OCI-LY1 (cell line): Measurements from ENCODE around the gene KIAA1614.

ENCODE experiments used
- CTCF ChIP-seq: fragments of 200-600 bp; sonication (generic), shearing (Covaris generic); IDR thresholded peaks from 2 replicates; pipeline ENCODE4 v1.5.1; 2017; ENCODE audit warnings: mild to moderate bottlenecking, antibody characterized with exemption, low read length, moderate library complexity, mixed read lengths
- EZH2 ChIP-seq: fragments of 200-600 bp; sonication (generic), shearing (Covaris generic); IDR thresholded peaks from 2 replicates; pipeline ENCODE4 v1.8.0; 2017; ENCODE audit warnings: borderline replicate concordance, mixed run types, mild to moderate bottlenecking, antibody characterized with exemption, low read length, moderate library complexity, mixed read lengths

GRCh38 chr1:180925471-180926051 lies 12.9 kb downstream of the KIAA1614 start:
- TF ChIP-seq CTCF (no peak), EZH2 (no peak)
